GM21717 (cell line): ENCODE data around the gene TADA2B.
A peak's percentile ranks its signal among the peaks of the same experiment; 100 is the strongest.

ENCODE experiments used
- ATAC-seq: cut with Tn5 transposase; IDR thresholded peaks from one replicate; pipeline ENCODE4 v1.9.1; 2021; ENCODE audit warnings: mild to moderate bottlenecking, moderate library complexity; ENCODE audit not compliant: unreplicated experiment

TADA2B gene

DNA sequence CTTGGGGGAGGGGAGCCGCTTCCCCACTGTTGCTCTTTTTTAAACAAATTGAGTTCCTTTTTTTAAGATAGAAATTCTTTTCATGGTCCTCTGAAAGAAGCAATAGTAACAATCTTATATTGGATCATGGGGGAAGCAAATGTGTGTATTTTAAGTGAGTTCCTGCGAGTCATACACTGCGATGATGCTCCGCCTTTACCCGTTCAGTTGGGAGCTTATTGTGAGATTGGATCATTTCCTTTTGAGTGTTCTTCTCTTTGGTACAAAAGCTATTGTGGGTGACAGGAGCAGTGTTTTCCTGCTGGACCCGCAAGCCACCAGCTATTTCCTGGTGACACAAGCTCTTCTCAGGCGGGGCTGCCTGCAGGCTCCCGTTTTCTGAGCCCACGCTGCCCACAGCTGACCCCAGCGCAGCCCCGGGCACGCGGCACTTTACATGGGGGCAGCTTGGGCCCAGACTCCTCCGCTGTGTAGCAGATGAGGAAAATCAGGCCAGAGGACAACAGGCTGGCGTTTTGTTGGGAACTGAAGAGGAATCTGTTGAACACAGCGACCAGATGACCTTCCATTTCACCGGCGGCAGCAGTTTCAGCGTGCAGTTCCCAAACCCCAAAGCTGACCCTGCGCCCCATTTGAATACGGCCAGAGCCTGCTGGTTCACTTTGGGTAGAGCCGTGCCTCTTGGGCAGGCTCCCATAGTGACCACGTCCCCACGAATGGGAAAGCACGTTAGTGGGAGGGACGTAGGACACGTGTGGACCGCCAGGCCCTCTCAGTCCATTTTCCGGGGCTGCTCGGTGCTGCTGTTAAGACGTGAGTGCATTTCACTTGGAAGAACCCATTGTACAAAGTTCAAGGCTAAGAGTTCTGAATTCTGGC lies 12.2 kb downstream of the TADA2B start:
- ATAC-seq: no peak

DNA sequence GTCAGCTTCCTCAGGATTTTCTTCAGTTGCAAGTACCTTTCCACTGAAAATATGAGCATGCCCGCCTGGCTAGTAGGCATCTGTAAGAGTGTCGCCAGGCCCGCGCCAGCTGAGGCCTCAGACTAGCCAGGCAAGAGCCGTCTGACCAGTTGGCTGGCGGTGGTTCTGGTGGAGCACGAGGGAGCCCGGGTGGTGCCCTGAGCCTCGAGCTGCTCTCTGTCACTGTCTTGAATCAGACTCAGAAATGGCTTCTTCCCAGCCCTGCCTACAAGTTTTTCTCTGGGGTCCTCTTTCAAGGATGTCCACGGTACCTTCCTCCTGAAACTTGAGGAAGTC lies 12.8 kb downstream of the TADA2B start:
- ATAC-seq: no peak

DNA sequence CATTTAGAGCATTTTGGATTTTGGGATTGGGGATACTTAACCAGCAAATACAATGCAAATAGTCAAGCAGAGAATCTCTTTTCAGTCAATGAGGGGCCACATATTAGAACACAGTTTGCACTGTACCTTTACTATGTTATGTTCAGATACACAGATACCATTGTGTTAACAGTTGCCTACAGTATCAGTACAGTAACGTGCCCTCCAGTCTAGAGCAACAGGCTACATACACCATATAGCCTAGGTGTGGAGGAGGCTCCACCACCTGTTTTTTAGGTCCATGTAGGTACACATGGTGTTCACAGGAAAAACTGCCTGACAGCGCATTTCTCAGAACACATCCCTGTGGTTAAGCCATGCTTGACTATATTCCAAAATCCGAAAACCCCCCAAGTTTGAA lies 15.6 kb downstream of the TADA2B start:
- no peak for ATAC-seq

DNA sequence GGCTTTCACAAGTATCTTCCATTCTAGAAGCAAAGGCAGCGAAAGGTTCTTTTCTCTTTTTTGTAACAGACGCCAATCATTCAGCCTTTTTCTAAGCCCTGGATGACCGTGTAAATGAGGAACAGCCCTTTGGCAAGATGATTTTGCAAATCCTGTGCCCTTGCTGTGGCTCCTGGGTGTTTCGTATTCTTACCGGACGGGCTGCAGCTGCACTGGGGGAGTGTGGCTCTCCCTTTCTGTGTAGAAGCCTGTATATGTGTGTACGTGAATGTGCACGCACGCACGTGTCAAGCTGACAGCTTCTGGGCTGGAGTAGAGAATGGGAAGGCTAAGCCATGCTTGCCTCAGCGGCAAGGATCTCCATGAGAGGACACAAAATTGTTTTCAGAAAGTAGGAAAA lies 16.5 kb downstream of the TADA2B start:
- no peak for ATAC-seq

DNA sequence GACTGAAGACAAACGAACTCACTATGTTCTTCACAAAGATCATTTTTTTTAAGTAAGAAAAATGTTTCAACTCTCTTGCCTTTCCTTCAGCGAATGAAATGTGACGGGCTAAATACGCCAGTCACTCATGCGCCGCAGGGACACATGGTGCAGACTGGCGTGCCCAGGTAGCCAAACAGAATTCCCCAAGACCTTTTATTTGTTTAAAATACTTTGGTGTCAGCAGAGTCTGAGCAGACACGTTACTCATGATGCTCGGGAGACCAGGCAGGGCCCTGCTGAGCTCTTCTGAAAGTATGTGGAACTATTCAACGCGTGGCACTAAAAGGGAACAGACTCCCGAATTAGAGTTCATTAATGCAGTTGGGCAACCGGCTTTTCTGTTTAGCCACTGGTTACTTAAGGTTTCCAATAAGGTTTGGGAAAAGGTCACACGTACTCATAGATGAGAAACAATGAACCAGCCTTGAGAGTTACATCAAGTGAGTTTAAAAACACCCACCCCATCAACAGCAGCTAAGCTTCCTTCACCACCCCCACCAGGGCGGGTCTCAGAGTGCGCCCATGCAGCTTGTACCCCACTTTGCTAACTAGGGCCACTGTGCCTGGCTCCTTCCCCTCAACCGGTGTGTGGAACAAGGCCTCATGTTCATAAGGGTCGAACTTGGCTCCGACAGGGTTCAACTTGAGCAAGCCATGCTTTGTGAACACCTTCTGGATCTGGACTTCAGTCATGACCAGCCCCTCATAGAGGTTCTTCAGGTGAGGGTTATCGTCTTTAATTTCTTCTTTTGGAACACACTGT lies 17.4 kb downstream of the TADA2B start:
- ATAC-seq: no peak

DNA sequence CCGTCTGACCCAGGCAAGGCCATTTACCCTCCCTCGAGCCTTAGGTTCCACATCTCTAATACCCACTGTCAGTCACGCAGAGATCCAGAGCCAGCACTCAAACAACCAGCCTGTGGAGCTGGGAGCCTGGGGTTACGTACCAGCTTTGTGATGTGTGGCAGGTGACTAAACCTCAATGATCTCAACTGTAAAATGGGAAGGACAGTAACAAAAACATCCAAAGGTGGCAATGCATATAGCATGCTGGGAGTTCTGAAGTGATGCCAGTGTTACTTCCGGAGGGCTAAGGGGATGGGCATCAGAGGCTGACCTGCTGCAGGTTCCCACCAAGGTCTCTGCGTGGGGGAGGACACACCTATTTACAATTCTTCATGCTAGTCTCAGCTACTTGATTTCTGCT lies 18.6 kb downstream of the TADA2B start:
- no peak for ATAC-seq

DNA sequence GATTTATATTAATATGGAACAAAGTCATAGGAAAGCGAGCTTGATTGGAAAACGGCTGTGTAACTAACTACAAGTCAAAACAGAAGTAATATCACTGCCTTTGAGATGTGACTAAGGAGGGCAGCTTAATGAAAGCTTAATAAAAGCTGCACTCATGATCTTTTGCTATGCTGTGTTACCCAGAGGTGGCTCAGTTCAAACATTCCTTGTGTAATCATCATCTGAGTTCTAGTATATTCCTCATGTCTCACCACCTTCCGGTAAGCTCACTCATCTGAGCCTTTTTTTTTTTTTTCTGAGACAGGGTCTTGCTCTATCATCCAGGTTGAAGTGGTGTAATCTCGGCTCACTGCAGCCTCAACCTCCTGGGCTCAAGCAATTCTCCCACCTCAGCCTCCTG lies 19.6 kb downstream of the TADA2B start:
- no peak for ATAC-seq

DNA sequence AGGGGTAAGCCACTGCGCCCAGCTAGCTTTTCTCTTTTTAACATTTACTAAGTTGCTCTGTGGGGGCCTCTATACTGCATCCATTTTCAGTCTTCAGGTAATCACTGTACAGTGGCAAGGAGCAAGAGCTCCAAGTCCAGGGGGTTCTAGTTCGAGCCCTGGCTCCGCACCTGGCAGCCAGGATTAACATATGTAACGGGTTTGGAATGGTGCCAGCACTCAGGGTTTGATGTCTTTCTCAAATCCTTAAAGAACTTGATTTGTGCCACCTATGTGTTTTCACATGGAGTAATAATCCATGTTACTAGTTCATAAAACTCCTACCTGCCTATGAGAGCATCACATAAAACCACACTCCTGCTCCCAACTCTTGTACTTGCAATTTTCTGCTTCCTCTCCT lies 20.2 kb downstream of the TADA2B start:
- ATAC-seq: no peak

DNA sequence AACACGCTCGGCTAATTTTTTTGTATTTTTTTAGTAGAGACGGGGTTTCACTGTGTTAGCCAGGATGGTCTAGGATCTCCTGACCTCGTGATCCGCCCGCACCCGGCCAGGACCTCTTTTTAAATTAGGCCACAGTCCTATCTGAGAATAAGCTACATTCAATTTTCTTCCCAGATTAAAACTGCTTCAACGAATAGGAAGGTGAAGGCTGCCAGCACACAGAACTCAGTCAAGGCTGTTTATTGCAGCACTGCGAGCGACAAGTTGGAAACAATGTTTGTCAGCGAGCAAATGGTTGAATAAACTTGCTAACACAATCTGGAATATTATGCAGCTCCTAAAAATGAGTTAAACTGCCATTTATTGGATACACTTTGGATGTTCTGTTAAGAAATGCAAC lies 22.8 kb downstream of the TADA2B start:
- no peak for ATAC-seq

DNA sequence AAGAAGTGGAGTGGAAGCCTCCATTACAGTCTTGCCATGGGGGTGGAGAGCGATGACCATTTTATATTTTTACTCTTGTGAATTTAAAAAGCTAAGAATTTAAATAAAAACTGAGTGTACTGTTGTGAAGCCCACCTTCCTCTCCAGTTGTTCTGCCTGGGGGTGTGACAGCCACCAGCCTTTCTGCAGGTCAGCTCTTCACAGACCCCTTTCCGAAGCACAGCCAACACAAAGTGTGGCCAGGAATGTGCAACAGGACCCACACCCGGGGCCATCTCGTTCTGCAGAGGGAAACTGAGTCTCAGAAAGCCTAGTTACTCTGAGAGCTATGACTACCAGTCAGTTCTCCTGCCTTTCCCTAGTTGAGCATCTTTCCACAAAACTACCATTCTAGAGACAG lies 23.3 kb downstream of the TADA2B start:
- no peak for ATAC-seq

DNA sequence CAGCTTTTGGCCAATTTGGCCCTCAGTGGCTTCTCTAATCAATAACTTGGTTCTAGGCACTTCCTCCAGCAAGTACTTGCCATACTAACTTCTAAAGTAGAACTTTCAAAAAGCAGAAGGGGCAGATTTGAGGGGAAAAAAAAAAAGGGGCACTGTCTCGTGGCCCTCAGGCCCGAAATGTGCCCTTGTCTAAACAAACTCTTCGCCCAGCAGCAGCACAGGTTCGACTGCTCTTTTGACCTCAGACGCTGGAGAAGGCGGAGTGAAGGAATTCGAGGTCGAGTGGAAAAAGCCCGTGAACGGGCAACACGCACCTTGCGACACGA lies 23.9 kb downstream of the TADA2B start:
- no peak for ATAC-seq

DNA sequence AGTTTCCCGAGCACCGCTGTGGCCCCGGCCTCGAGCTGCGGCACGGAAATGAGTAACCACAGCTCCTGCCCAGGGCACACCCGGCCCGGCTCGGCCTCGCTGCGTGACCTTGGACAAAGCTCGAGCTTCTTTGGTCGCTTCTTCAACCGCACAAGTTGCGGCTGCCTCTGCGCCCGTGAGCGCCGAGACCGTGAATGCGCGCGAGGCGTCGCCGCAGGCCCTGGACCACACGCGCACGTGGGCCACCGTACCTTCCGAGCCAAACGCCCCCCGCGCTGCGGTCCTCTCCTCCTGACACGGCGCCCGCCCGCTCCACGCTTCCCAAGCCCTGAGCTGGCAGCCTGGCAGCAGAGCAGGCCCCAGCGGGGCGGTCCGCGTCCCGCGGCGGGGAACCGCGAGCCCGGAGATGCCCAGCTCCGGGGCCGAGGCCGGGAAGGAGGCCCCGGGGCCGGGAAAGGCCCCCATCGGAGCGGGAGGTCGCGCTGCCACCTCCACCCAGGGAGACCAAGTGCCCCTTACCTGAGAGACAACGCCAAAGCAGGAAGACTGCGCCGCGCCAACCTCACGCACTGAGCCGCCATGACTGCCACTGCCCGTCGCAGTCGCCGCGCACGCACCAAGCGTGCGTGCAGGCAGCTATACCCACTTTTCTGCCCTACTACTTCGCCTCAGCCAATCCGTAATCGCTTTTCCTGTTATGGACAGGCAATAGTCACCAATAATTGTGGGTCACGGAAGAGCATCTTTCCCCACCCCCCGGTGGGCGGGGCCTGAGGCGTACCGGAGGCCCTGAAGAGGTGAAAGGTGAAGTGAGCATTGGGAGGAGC lies 24.5 kb downstream of the TADA2B start, which contains the start of gene GRPEL1:
GRPEL1 (minus strand) TSS at position 613 of the 827 bp plus-strand sequence; CDS start at position 581, 32 bp downstream.
- ATAC-seq: peak; percentile 93

DNA sequence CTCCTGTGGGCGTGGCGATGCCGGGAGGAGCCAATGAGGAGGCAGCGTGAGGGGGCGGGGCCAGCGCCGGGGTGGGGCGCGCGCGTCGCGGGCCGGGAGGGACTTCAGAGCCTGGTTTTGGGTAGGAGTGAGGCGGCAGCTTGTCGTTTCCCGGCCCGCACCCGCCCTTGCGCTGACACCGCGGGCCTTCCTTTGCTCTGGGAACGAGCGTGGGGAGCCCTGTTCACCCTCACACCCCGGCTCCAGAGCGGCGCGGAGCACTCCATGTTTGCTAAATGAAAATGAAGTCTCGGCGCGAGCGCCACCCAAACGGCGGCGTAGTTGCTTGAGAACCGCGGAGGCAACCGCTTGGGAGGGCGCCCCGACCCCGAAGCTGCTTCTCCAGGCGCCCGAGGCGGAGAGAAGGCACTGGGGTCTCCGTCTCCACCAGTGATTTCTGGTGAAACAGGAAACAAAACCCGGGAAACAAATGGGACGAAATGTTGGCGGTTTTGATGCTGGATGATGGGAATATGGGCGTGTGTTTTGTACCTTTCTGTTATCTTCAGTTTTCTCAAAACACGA lies 25.2 kb downstream of the TADA2B start:
- ATAC-seq: peak; percentile 20

DNA sequence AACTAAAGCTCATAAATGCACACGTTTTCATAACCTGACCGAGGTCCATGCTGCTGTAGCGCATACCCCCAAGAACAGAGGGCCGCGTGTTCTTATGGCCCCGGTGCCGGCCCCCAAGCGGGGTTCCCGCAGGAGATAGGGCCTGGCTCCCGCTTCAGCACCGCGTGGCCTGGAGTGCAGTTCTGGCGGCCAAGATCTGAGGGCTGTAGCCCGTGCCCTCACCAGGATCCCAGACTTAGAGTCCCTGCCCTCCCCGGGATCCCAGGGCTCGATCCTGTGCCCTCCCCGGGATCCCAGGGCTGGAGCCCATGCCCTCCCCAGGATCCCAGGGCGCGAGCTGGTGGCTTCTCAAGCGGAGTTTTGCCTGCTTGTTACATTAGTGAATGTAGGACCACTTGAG lies 25.7 kb downstream of the TADA2B start:
- no peak for ATAC-seq

DNA sequence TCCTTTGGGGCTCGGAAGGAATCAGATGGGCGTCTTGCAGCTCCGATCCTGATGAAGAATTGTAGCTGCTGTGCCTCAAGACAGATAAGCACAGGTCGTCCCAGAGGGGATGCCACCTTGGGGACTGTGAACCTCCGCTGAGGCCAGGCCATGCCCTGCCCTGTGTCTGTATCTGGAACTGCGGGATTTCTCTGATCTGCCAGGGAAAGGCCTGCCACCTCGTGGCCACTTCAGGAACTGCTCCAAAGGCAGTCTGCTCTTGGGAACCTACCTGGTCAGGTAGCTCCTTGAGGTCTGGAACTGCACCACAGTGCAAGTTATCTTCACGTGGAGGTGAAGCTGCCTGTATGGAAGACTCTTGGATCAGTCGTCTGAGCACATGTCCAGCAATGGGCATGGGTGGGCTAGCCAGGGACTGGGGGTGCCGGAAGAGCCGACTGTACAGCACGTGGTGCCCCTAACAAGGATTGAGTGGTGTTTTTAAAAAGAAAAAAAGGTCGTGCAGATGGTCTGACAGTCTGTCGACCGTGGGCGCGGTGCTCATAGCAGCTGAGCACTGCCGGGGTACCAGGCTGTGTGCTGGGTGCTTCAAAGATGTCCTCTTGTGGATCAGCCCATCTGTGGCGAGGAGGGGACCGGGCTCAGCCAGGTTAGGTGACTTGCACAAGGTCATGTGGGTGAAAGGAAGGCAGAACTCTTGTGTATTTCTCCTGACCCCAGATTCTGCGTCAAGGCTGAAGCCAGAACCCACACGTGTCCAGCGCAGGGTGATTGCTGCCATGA lies 27.7 kb downstream of the TADA2B start:
- ATAC-seq: peak; percentile 39

DNA sequence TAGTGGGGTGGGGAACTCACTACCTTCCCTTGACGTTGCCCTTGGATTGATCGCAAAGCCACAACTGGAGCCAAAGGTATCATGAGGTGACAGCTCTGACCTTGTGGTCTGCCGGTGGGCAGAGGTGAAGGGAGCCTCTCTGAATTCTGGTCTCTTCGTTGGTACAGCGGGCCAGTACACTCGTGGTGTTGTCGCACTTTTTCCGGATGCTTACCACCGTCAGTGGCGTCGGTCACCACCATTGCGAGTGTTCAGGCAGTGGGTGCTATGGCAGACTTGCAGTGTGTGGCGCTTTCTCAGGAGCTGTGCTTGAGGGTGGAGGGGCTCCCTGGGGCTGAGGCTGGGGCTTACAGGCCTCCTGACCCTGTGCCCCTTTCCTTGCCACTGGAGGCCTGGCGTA lies 29.9 kb downstream of the TADA2B start:
- no peak for ATAC-seq

DNA sequence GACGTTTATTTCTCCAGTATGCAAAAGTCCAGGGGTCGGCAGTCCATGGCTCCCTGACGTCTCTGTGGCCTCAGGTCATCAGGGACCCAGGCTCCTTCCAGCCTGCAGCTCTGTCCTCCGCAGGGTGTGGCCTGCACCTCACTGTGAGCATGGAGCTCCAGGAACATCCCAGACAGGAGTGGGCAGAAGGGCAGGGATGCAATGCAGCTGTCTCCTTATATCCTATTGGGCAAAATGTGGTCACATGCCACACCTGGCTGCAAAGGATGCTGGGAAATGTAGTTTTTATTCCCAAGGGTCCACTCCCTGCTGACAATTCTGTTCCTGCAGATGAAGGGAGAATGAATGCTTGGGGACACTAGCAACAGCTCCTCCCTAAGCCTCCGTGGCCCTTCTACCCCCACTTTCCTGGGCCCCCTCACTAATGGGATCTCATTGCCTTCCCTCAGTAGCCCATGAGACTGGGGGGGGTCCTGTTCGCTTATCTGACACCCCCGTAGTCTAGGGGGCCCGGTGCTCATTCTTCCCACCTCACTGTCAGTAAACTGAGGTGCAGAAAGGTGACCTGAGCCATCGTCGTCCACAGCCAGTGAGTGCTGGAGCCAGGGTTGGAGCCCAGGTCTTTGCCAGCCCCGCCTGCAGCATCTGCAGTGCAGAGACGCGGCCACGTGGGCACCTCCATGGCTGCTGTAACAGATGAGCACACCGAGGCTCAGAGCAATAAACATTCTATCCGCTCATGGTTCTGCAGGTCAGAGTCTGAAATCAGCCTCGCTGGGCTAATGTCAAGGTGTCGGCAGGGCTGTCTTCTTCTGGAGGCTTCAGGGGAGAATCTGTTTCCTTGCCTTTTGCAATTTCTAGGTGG lies 30.6 kb downstream of the TADA2B start:
- ATAC-seq: no peak

DNA sequence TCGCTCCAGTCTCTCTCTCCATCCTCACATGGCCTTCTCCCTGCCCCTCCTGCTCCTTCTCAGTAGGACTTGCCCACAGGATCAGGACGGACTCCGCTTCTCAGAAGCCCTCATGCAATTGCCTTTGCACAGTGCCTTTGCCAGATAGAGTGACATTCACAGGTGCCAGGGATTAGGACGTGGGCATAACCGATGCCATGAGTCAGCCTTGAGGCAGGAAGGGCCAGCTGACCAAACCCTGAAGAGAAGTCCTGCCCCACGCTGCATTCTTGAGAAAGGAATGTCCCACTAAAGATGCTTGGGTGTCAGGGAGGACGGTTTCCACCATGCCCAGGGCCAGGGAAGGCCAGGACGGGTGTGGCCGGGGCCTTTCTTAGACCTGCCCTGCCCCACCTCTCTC lies 31.3 kb downstream of the TADA2B start:
- ATAC-seq: no peak

DNA sequence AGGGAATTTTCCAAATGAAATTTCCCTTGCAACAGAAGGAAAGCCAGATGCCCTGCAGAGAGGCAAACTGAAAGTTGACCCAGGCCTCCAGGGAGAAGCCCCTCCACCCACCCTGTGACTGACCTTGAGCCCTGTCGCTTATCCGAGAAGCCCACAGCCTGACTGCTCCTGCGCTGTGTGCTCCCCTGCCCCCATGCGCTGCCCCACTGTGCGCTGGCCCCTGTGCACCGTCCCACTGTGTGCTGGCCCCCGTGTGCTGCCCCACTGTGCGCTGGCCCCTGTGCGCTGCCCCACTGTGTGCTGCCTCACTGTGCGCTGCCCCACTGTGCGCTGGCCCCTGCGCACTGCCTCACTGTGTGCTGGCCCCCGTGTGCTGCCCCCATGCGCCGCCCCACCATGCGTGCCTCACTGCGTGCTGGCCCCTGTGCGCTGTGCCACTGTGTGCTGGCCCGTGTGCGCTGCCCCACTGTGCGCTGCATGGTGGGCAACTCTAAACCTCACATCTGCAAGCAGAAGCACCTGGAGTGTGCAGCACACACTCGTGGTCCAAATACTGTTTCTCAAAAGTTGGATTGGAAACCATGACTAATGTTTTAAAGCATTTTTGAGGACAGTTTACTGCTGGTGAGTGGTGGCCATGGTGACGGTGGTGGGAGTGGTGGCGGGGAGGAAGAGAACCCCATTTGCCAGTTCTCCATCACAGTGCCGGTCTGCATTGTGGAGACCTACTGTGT lies 33.0 kb downstream of the TADA2B start:
- no peak for ATAC-seq
